ENCODE results near the gene ASB18. TPM values are rescaled to one million over a fixed set of nuclear protein-coding genes. Genes with fewer than 3 reads are reported as not detected.

Gene ASB18
- polyA plus RNA-seq (2013, experiment 1 of 2) = not detected
- polyA plus RNA-seq (2013, experiment 2 of 2) = not detected

- no CpG with 5 or more reads among the region's 8 CpGs for WGBS (ENCODE audit: extremely low coverage, insufficient coverage, low lambda C conversion rate)
- no peak within 1 kb of the TSS for H2BK15ac ChIP-seq (replicated peaks; ENCODE audit: low read depth)
- H3K79me2 ChIP-seq (ENCODE audit: control insufficient read depth, insufficient read depth, low read length) = no peaks in the 10 kb centered on the region
- H2AK5ac ChIP-seq (ENCODE audit: low read length) = no peak within 1 kb of the TSS
- no peak for DNase-seq
- H3K56ac ChIP-seq (ENCODE audit: low read length) = no peak within 1 kb of the TSS
- H3K4me1 ChIP-seq (ENCODE audit: control insufficient read depth, low read depth, low read length) = no peaks in the 10 kb centered on the region
- no peak within 1 kb of the TSS for H3K4me3 ChIP-seq (ENCODE audit: low read length)
- H4K5ac ChIP-seq (ENCODE audit: low read length) = no peak within 1 kb of the TSS
- no peaks in the 10 kb centered on the region for H3K79me1 ChIP-seq (ENCODE audit: low read length)
- H3K18ac ChIP-seq (ENCODE audit: low read length) = no peak within 1 kb of the TSS
- no peak within 1 kb of the TSS for H2BK120ac ChIP-seq (ENCODE audit: low read depth, low read length)
- no peaks in the 10 kb centered on the region for H3K27me3 ChIP-seq (ENCODE audit: insufficient read depth, low read length, poor library complexity)
- H3K27ac ChIP-seq (ENCODE audit: low read depth, low read length) = no peak within 1 kb of the TSS
- H2BK5ac ChIP-seq (ENCODE audit: low read length) = no peak within 1 kb of the TSS
- H3K23ac ChIP-seq (ENCODE audit: low read length) = no peak within 1 kb of the TSS
- no peak within 1 kb of the TSS for H3K9ac ChIP-seq (ENCODE audit: low read length)
- H3K4me2 ChIP-seq (ENCODE audit: low read length) = no peak within 1 kb of the TSS
- no peaks in the 10 kb centered on the region for H3K36me3 ChIP-seq (ENCODE audit: control insufficient read depth, insufficient read depth, low read length)
- H4K8ac ChIP-seq (ENCODE audit: low read depth, low read length) = no peak within 1 kb of the TSS
- no peak within 1 kb of the TSS for H3K4ac ChIP-seq (ENCODE audit: low read depth, low read length)
Measured at GRCh38 chr2:236264256-236264655, at the start of gene ASB18. TSS of gene ASB18 (minus strand) at chr2:236264406. CDS start at chr2:236264345, 61 bp downstream.

GRCh38 chr2:236311286-236311685 lies 47.1 kb upstream of the ASB18 start:
- peak overlapping the region; percentile 45 for H3K23ac ChIP-seq (ENCODE audit: low read length)
- H3K18ac ChIP-seq (ENCODE audit: low read length) = no peak overlapping the region
- no peak overlapping the region for H4K5ac ChIP-seq (ENCODE audit: low read length)
- H3K4ac ChIP-seq (ENCODE audit: low read depth, low read length) = no peak overlapping the region
- H3K4me1 ChIP-seq (ENCODE audit: control insufficient read depth, low read depth, low read length) = no peaks in the 10 kb centered on the region
- no peak overlapping the region for H3K4me3 ChIP-seq (ENCODE audit: low read length)
- no peak overlapping the region for H2BK15ac ChIP-seq (replicated peaks; ENCODE audit: low read depth)
- no peak for DNase-seq
- H3K79me2 ChIP-seq (ENCODE audit: control insufficient read depth, insufficient read depth, low read length) = no peaks in the 10 kb centered on the region
- no peak overlapping the region for H4K8ac ChIP-seq (ENCODE audit: low read depth, low read length)
- no CpG with 5 or more reads among the region's 3 CpGs for WGBS (ENCODE audit: extremely low coverage, insufficient coverage, low lambda C conversion rate)
- H3K36me3 ChIP-seq (ENCODE audit: control insufficient read depth, insufficient read depth, low read length) = no peaks in the 10 kb centered on the region
- H3K56ac ChIP-seq (ENCODE audit: low read length) = no peak overlapping the region
- H3K79me1 ChIP-seq (ENCODE audit: low read length) = no peaks in the 10 kb centered on the region
- no peak overlapping the region for H3K9ac ChIP-seq (ENCODE audit: low read length)
- no peak overlapping the region for H2BK120ac ChIP-seq (ENCODE audit: low read depth, low read length)
- no peak overlapping the region for H2BK5ac ChIP-seq (ENCODE audit: low read length)
- no peak overlapping the region for H3K4me2 ChIP-seq (ENCODE audit: low read length)
- no peaks in the 10 kb centered on the region for H3K27me3 ChIP-seq (ENCODE audit: insufficient read depth, low read length, poor library complexity)
- H2AK5ac ChIP-seq (ENCODE audit: low read length) = no peak overlapping the region
- no peak overlapping the region for H3K27ac ChIP-seq (ENCODE audit: low read depth, low read length)

GRCh38 chr2:236309669-236310029 lies 45.4 kb upstream of the ASB18 start:
- Histone ChIP-seq H3K23ac (ENCODE audit: low read length) (no peak overlapping the region), H2BK120ac (ENCODE audit: low read depth, low read length) (no peak overlapping the region), H3K9ac (ENCODE audit: low read length) (no peak overlapping the region), H3K27me3 (ENCODE audit: insufficient read depth, low read length, poor library complexity) (no peaks in the 10 kb centered on the region), H3K79me1 (ENCODE audit: low read length) (no peaks in the 10 kb centered on the region), H3K4me2 (ENCODE audit: low read length) (no peak overlapping the region), H3K36me3 (ENCODE audit: control insufficient read depth, insufficient read depth, low read length) (no peaks in the 10 kb centered on the region), H4K5ac (ENCODE audit: low read length) (no peak overlapping the region), H3K18ac (ENCODE audit: low read length) (no peak overlapping the region), H3K4me1 (ENCODE audit: control insufficient read depth, low read depth, low read length) (no peaks in the 10 kb centered on the region), H4K8ac (ENCODE audit: low read depth, low read length) (no peak overlapping the region), H2BK5ac (ENCODE audit: low read length) (no peak overlapping the region), H2AK5ac (ENCODE audit: low read length) (no peak overlapping the region), H3K27ac (ENCODE audit: low read depth, low read length) (no peak overlapping the region), H3K4me3 (ENCODE audit: low read length) (no peak overlapping the region), H3K4ac (ENCODE audit: low read depth, low read length) (no peak overlapping the region), H2BK15ac (replicated peaks; ENCODE audit: low read depth) (no peak overlapping the region), H3K56ac (ENCODE audit: low read length) (no peak overlapping the region), H3K79me2 (ENCODE audit: control insufficient read depth, insufficient read depth, low read length) (no peaks in the 10 kb centered on the region)
- no CpG with 5 or more reads among the region's 9 CpGs for WGBS (ENCODE audit: extremely low coverage, insufficient coverage, low lambda C conversion rate)
- DNase-seq = peak; percentile 65

- Histone ChIP-seq H3K79me1 (ENCODE audit: low read length) (no peaks in the 10 kb centered on the region), H3K4me1 (ENCODE audit: control insufficient read depth, low read depth, low read length) (no peaks in the 10 kb centered on the region), H3K27ac (ENCODE audit: low read depth, low read length) (no peak overlapping the region), H3K4me3 (ENCODE audit: low read length) (no peak overlapping the region), H2BK15ac (replicated peaks; ENCODE audit: low read depth) (no peak overlapping the region), H3K56ac (ENCODE audit: low read length) (no peak overlapping the region), H4K5ac (ENCODE audit: low read length) (no peak overlapping the region), H3K79me2 (ENCODE audit: control insufficient read depth, insufficient read depth, low read length) (no peaks in the 10 kb centered on the region), H3K18ac (ENCODE audit: low read length) (no peak overlapping the region), H2AK5ac (ENCODE audit: low read length) (no peak overlapping the region), H2BK120ac (ENCODE audit: low read depth, low read length) (no peak overlapping the region), H3K36me3 (ENCODE audit: control insufficient read depth, insufficient read depth, low read length) (no peaks in the 10 kb centered on the region), H3K9ac (ENCODE audit: low read length) (no peak overlapping the region), H3K27me3 (ENCODE audit: insufficient read depth, low read length, poor library complexity) (no peaks in the 10 kb centered on the region), H3K4ac (ENCODE audit: low read depth, low read length) (no peak overlapping the region), H4K8ac (ENCODE audit: low read depth, low read length) (no peak overlapping the region), H2BK5ac (ENCODE audit: low read length) (no peak overlapping the region), H3K4me2 (ENCODE audit: low read length) (no peak overlapping the region), H3K23ac (ENCODE audit: low read length) (no peak overlapping the region)
- no peak for DNase-seq
- WGBS (ENCODE audit: extremely low coverage, insufficient coverage, low lambda C conversion rate) = no CpG with 5 or more reads among the region's 19 CpGs
Measured at GRCh38 chr2:236308855-236309668, 44.9 kb upstream of the ASB18 start.

- WGBS (ENCODE audit: extremely low coverage, insufficient coverage, low lambda C conversion rate) = no CpG with 5 or more reads among the region's 12 CpGs
Measured at GRCh38 chr2:236307641-236308040, 43.4 kb upstream of the ASB18 start.

More at GRCh38 chr2:236307641-236308040, 43.4 kb upstream of the ASB18 start:
- H3K79me1 ChIP-seq (ENCODE audit: low read length) = no peaks in the 10 kb centered on the region
- H3K9ac ChIP-seq (ENCODE audit: low read length) = no peak overlapping the region
- H3K79me2 ChIP-seq (ENCODE audit: control insufficient read depth, insufficient read depth, low read length) = no peaks in the 10 kb centered on the region
- no peak overlapping the region for H2BK5ac ChIP-seq (ENCODE audit: low read length)
- no peak overlapping the region for H3K4ac ChIP-seq (ENCODE audit: low read depth, low read length)
- H3K18ac ChIP-seq (ENCODE audit: low read length) = no peak overlapping the region
- no peak overlapping the region for H2BK15ac ChIP-seq (replicated peaks; ENCODE audit: low read depth)
- no peak overlapping the region for H2BK120ac ChIP-seq (ENCODE audit: low read depth, low read length)
- H3K27me3 ChIP-seq (ENCODE audit: insufficient read depth, low read length, poor library complexity) = no peaks in the 10 kb centered on the region
- no peak overlapping the region for H4K8ac ChIP-seq (ENCODE audit: low read depth, low read length)
- H3K4me1 ChIP-seq (ENCODE audit: control insufficient read depth, low read depth, low read length) = no peaks in the 10 kb centered on the region
- no peak overlapping the region for H4K5ac ChIP-seq (ENCODE audit: low read length)
- no peak overlapping the region for H3K4me2 ChIP-seq (ENCODE audit: low read length)
- no peak overlapping the region for H3K56ac ChIP-seq (ENCODE audit: low read length)
- H3K4me3 ChIP-seq (ENCODE audit: low read length) = no peak overlapping the region
- H3K27ac ChIP-seq (ENCODE audit: low read depth, low read length) = no peak overlapping the region
- H3K23ac ChIP-seq (ENCODE audit: low read length) = no peak overlapping the region
- DNase-seq = no peak
- H3K36me3 ChIP-seq (ENCODE audit: control insufficient read depth, insufficient read depth, low read length) = no peaks in the 10 kb centered on the region
- no peak overlapping the region for H2AK5ac ChIP-seq (ENCODE audit: low read length)
